ENCODE measurements around the gene PIEZO2. TPM values are rescaled to one million over a fixed set of nuclear protein-coding genes. Genes with fewer than 3 reads are reported as not detected.

Gene PIEZO2
- polyA plus RNA-seq, 1 donor from 2014 or later, result 0.30 TPM

DNA sequence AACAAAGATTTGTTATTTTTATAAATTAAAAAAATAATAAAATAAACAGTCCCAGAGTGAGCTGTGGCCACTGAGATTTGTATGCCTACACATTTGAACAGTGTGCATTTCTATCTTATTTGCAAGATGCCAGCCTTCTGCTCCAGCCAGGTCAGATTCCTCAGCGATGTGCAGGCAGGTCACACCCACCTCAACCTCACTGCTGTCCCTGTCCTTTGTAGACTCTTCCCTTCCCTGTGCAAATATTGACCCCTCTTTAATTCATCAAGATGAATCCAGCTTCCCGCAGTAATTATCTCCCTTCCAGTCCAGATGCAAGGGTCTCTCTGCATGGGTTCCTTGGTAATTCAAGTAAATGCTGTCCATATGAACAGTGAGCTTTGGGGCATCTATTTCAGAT, 256.2 kb downstream of the PIEZO2 start:
- Histone ChIP-seq H3K79me2 (replicated peaks; ENCODE audit: insufficient read depth, low read length) (no peaks in the 10 kb centered on the region), H2AFZ (ENCODE audit: low read depth, low read length) (no peak overlapping the region), H3K4me3 (ENCODE audit: low read length) (no peak overlapping the region), H3K27me3 (ENCODE audit: insufficient read depth, low read depth, low read length) (no peaks in the 10 kb centered on the region), H3K36me3 (ENCODE audit: insufficient read depth, low read length) (no peaks in the 10 kb centered on the region), H4K20me1 (ENCODE audit: insufficient read depth) (no peaks in the 10 kb centered on the region), H3K9ac (ENCODE audit: low read length) (no peak overlapping the region), H3K9me2 (ENCODE audit: insufficient read depth, low read length) (no peaks in the 10 kb centered on the region), H3K4me2 (ENCODE audit: low read length) (no peak overlapping the region), H3K9me3 (ENCODE audit: low read length) (no peaks in the 10 kb centered on the region), H3F3A (ENCODE audit: insufficient read depth, low read length, poor library complexity, severe bottlenecking) (no peaks in the 10 kb centered on the region), H3K27ac (ENCODE audit: low read length) (no peak overlapping the region)
- TF ChIP-seq POLR2AphosphoS5 (IDR thresholded peaks at IDR 0.05) (no peak), EP300 (conservative IDR thresholded peaks at IDR 0.05; ENCODE audit: poor library complexity, severe bottlenecking) (no peak), RAD21 (conservative IDR thresholded peaks at IDR 0.05) (no peak), TAF1 (IDR thresholded peaks at IDR 0.05; ENCODE audit: low read depth) (no peak), MXI1 (conservative IDR thresholded peaks at IDR 0.05; ENCODE audit: poor library complexity, severe bottlenecking) (no peak), EZH2 (IDR thresholded peaks at IDR 0.05; ENCODE audit: borderline replicate concordance, insufficient read depth, low read length, poor library complexity, severe bottlenecking) (no peak), SMC3 (conservative IDR thresholded peaks at IDR 0.05; ENCODE audit: poor library complexity) (no peak)
- TF ChIP-seq, protein P1, sequence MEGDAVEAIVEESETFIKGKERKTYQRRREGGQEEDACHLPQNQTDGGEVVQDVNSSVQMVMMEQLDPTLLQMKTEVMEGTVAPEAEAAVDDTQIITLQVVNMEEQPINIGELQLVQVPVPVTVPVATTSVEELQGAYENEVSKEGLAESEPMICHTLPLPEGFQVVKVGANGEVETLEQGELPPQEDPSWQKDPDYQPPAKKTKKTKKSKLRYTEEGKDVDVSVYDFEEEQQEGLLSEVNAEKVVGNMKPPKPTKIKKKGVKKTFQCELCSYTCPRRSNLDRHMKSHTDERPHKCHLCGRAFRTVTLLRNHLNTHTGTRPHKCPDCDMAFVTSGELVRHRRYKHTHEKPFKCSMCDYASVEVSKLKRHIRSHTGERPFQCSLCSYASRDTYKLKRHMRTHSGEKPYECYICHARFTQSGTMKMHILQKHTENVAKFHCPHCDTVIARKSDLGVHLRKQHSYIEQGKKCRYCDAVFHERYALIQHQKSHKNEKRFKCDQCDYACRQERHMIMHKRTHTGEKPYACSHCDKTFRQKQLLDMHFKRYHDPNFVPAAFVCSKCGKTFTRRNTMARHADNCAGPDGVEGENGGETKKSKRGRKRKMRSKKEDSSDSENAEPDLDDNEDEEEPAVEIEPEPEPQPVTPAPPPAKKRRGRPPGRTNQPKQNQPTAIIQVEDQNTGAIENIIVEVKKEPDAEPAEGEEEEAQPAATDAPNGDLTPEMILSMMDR (IDR thresholded peaks at IDR 0.05; ENCODE audit: poor library complexity, severe bottlenecking), result no peak
- TF ChIP-seq, protein P2, sequence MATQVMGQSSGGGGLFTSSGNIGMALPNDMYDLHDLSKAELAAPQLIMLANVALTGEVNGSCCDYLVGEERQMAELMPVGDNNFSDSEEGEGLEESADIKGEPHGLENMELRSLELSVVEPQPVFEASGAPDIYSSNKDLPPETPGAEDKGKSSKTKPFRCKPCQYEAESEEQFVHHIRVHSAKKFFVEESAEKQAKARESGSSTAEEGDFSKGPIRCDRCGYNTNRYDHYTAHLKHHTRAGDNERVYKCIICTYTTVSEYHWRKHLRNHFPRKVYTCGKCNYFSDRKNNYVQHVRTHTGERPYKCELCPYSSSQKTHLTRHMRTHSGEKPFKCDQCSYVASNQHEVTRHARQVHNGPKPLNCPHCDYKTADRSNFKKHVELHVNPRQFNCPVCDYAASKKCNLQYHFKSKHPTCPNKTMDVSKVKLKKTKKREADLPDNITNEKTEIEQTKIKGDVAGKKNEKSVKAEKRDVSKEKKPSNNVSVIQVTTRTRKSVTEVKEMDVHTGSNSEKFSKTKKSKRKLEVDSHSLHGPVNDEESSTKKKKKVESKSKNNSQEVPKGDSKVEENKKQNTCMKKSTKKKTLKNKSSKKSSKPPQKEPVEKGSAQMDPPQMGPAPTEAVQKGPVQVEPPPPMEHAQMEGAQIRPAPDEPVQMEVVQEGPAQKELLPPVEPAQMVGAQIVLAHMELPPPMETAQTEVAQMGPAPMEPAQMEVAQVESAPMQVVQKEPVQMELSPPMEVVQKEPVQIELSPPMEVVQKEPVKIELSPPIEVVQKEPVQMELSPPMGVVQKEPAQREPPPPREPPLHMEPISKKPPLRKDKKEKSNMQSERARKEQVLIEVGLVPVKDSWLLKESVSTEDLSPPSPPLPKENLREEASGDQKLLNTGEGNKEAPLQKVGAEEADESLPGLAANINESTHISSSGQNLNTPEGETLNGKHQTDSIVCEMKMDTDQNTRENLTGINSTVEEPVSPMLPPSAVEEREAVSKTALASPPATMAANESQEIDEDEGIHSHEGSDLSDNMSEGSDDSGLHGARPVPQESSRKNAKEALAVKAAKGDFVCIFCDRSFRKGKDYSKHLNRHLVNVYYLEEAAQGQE (IDR thresholded peaks at IDR 0.05; ENCODE audit: borderline replicate concordance), result no peak

DNA sequence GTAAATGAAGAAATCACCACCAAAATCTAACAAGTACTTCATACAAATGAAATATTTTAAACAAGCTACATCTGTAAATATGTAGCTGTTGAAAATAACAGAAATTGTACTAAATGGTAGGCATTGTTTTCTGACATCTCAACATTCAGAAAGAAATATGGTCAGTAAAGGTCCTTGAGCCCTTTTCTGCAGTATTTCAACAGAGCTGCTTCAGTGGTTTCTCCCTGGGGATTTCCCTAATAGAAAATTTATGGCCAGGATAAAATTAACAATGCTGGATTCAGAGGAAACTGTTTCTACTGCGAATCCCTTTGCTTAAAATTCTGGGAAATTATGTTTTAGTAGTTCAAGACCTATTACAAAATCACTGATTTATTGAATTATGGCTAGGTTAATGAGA, 256.6 kb downstream of the PIEZO2 start:
- Histone ChIP-seq H3K27ac (ENCODE audit: low read length) (no peak overlapping the region), H3K4me2 (ENCODE audit: low read length) (no peak overlapping the region), H4K20me1 (ENCODE audit: insufficient read depth) (no peaks in the 10 kb centered on the region), H3K9ac (ENCODE audit: low read length) (no peak overlapping the region), H3K27me3 (ENCODE audit: insufficient read depth, low read depth, low read length) (no peaks in the 10 kb centered on the region), H3K4me3 (ENCODE audit: low read length) (no peak overlapping the region), H3K79me2 (replicated peaks; ENCODE audit: insufficient read depth, low read length) (no peaks in the 10 kb centered on the region), H3K9me2 (ENCODE audit: insufficient read depth, low read length) (no peaks in the 10 kb centered on the region), H3F3A (ENCODE audit: insufficient read depth, low read length, poor library complexity, severe bottlenecking) (no peaks in the 10 kb centered on the region), H3K9me3 (ENCODE audit: low read length) (no peaks in the 10 kb centered on the region), H3K36me3 (ENCODE audit: insufficient read depth, low read length) (no peaks in the 10 kb centered on the region), H2AFZ (ENCODE audit: low read depth, low read length) (no peak overlapping the region)
- TF ChIP-seq MXI1 (conservative IDR thresholded peaks at IDR 0.05; ENCODE audit: poor library complexity, severe bottlenecking), result no peak
- no peak for TF ChIP-seq TAF1 (IDR thresholded peaks at IDR 0.05; ENCODE audit: low read depth)
- TF ChIP-seq EP300 (conservative IDR thresholded peaks at IDR 0.05; ENCODE audit: poor library complexity, severe bottlenecking), result no peak
- TF ChIP-seq EZH2 (IDR thresholded peaks at IDR 0.05; ENCODE audit: borderline replicate concordance, insufficient read depth, low read length, poor library complexity, severe bottlenecking), result no peak
- TF ChIP-seq, protein P1 (IDR thresholded peaks at IDR 0.05; ENCODE audit: poor library complexity, severe bottlenecking), result no peak
- TF ChIP-seq, protein P2 (IDR thresholded peaks at IDR 0.05; ENCODE audit: borderline replicate concordance), result no peak
- no peak for TF ChIP-seq RAD21 (conservative IDR thresholded peaks at IDR 0.05)
- TF ChIP-seq POLR2AphosphoS5 (IDR thresholded peaks at IDR 0.05), result no peak
- TF ChIP-seq SMC3 (conservative IDR thresholded peaks at IDR 0.05; ENCODE audit: poor library complexity), result no peak
